Kidney tubule cell (primary cell): ENCODE results near the gene PDIK1L.

Experiments used
- DNase-seq: peaks from one replicate; pipeline ENCODE4 v3.0.0-alpha.2; 2018; ENCODE audit warnings: low spot score

The PDIK1L gene

GRCh38 chr1:26171084-26172072 lies 59.8 kb downstream of the PDIK1L start, which contains the start of gene ZNF593OS:
TSS of gene ZNF593OS (minus strand) at chr1:26171832. CDS start at chr1:26171661, 171 bp downstream.
- no peak for DNase-seq
